ENCODE data around the gene BCL11A. TPM values are rescaled to one million over a fixed set of nuclear protein-coding genes. Genes with fewer than 3 reads are reported as not detected.

Gene BCL11A
- total RNA-seq, 3 donors from 2014 or later (not counting 1 experiment from before 2014, with no cell fraction given) = 2.6 to 3.5 (median 3.0) TPM

GRCh38 chr2:60520151-60520876 lies 33.1 kb downstream of the BCL11A start:
- Mint-ChIP-seq H3K36me3 (no peaks in the 10 kb centered on the region), H3K9me3 (no peaks in the 10 kb centered on the region), H3K27ac (no peak overlapping the region), H3K4me3 (no peak overlapping the region), H3K27me3 (ENCODE audit: low read depth in 2 of 2) (peaks cover 10 to 50% of the 10 kb centered on the region in 2 donors), H3K4me1 (no peaks in the 10 kb centered on the region)
- H3K27ac ChIP-seq (ENCODE audit: low read length) = no peak overlapping the region
- WGBS (ENCODE audit: insufficient coverage) = 94% methylated on average over 7 of the region's 8 CpGs
- no peak for DNase-seq
- H3K9me3 ChIP-seq (ENCODE audit: control insufficient read depth, insufficient read depth, low read length) = no peaks in the 10 kb centered on the region
- H3K4me1 ChIP-seq (ENCODE audit: control insufficient read depth, insufficient read depth, low read length) = peaks cover 9% of the 10 kb centered on the region
- no peaks in the 10 kb centered on the region for H3K36me3 ChIP-seq (ENCODE audit: control insufficient read depth, insufficient read depth, low read length)
- ATAC-seq = no peak
- H3K4me3 ChIP-seq (ENCODE audit: low read length) = no peak overlapping the region
- no peak for TF ChIP-seq CTCF (IDR thresholded peaks at IDR 0.05)
- intact Hi-C loops (cut with micrococcal nuclease) = no loop called here
- no peaks in the 10 kb centered on the region for H3K27me3 ChIP-seq (ENCODE audit: control insufficient read depth, insufficient read depth, low read length)

- peaks cover 14% of the 10 kb centered on the region for H3K4me1 ChIP-seq (ENCODE audit: control insufficient read depth, insufficient read depth, low read length)
- no peak overlapping the region for H3K27ac ChIP-seq (ENCODE audit: low read length)
- intact Hi-C loops (cut with micrococcal nuclease) = no loop called here
- ATAC-seq (no peak), DNase-seq (no peak)
- H3K4me3 Mint-ChIP-seq = no peak overlapping the region
- no peaks in the 10 kb centered on the region for H3K9me3 ChIP-seq (ENCODE audit: control insufficient read depth, insufficient read depth, low read length)
- TF ChIP-seq CTCF (IDR thresholded peaks at IDR 0.05) = no peak
- peaks cover 10 to 46% of the 10 kb centered on the region in 2 donors for H3K27me3 Mint-ChIP-seq (ENCODE audit: low read depth in 2 of 2)
- no peaks in the 10 kb centered on the region for H3K4me1 Mint-ChIP-seq
- H3K9me3 Mint-ChIP-seq = no peaks in the 10 kb centered on the region
- WGBS (ENCODE audit: insufficient coverage) = 83% methylated on average over 7 of the region's 7 CpGs
- no peaks in the 10 kb centered on the region for H3K27me3 ChIP-seq (ENCODE audit: control insufficient read depth, insufficient read depth, low read length)
- no peaks in the 10 kb centered on the region for H3K36me3 ChIP-seq (ENCODE audit: control insufficient read depth, insufficient read depth, low read length)
- H3K27ac Mint-ChIP-seq = no peak overlapping the region
- no peaks in the 10 kb centered on the region for H3K36me3 Mint-ChIP-seq
- no peak overlapping the region for H3K4me3 ChIP-seq (ENCODE audit: low read length)
Measured at GRCh38 chr2:60519231-60519863, 34.1 kb downstream of the BCL11A start.

GRCh38 chr2:60518567-60518966 lies 34.9 kb downstream of the BCL11A start:
- peaks cover 11 to 41% of the 10 kb centered on the region in 2 donors for H3K27me3 Mint-ChIP-seq (ENCODE audit: low read depth in 2 of 2)
- no peaks in the 10 kb centered on the region for H3K4me1 Mint-ChIP-seq
- intact Hi-C loops (cut with micrococcal nuclease) = no loop called here
- H3K9me3 Mint-ChIP-seq = no peaks in the 10 kb centered on the region
- no peaks in the 10 kb centered on the region for H3K27me3 ChIP-seq (ENCODE audit: control insufficient read depth, insufficient read depth, low read length)
- no peak for DNase-seq
- no peak overlapping the region for H3K27ac Mint-ChIP-seq
- no peak overlapping the region for H3K4me3 ChIP-seq (ENCODE audit: low read length)
- H3K4me3 Mint-ChIP-seq = no peak overlapping the region
- WGBS (ENCODE audit: insufficient coverage) = 81% methylated on average over 7 of the region's 7 CpGs
- TF ChIP-seq CTCF (IDR thresholded peaks at IDR 0.05) = no peak
- peaks cover 17% of the 10 kb centered on the region for H3K4me1 ChIP-seq (ENCODE audit: control insufficient read depth, insufficient read depth, low read length)
- H3K36me3 ChIP-seq (ENCODE audit: control insufficient read depth, insufficient read depth, low read length) = no peaks in the 10 kb centered on the region
- H3K9me3 ChIP-seq (ENCODE audit: control insufficient read depth, insufficient read depth, low read length) = no peaks in the 10 kb centered on the region
- H3K27ac ChIP-seq (ENCODE audit: low read length) = no peak overlapping the region
- no peak for ATAC-seq
- no peaks in the 10 kb centered on the region for H3K36me3 Mint-ChIP-seq
